DOHH2 (cell line): Measurements from ENCODE around the gene ZNF81.
"Not testable (repeated sequence)": the region's sequence is repeated elsewhere in the genome, so short reads cannot be mapped to it uniquely, and the experiment has no call there.

Source experiments
- H3F3A ChIP-seq: fragments of 200-600 bp; sonication (generic), shearing (Covaris generic); 2 replicates; pipeline ENCODE4 v1.6.0; 2016; ENCODE audit warnings: antibody characterized with exemption, mild to moderate bottlenecking; ENCODE audit not compliant: control insufficient read depth, insufficient read depth
- H3K27ac ChIP-seq: fragments of 200-600 bp; sonication (generic); 2 replicates; pipeline ENCODE4 v1.5.1; 2014; ENCODE audit warnings: low read depth, mild to moderate bottlenecking, low read length, moderate library complexity
- H3K27me3 ChIP-seq: fragments of 200-600 bp; sonication (generic); 2 replicates; pipeline ENCODE4 v1.6.1; 2014; ENCODE audit warnings: mild to moderate bottlenecking, low read length, mixed read lengths; ENCODE audit not compliant: control insufficient read depth
- H3K36me3 ChIP-seq: fragments of 200-600 bp; sonication (generic); 2 replicates; pipeline ENCODE4 v1.6.1; 2014; ENCODE audit warnings: mild to moderate bottlenecking, low read length, moderate library complexity, mixed read lengths; ENCODE audit not compliant: control insufficient read depth
- H3K4me1 ChIP-seq: fragments of 200-600 bp; sonication (generic); 2 replicates; pipeline ENCODE4 v1.6.1; 2014; ENCODE audit warnings: mild to moderate bottlenecking, low read length, mixed read lengths; ENCODE audit not compliant: control insufficient read depth
- H3K4me2 ChIP-seq: fragments of 200-600 bp; sonication (generic); 2 replicates; pipeline ENCODE4 v1.6.0; 2014; ENCODE audit warnings: mild to moderate bottlenecking, low read length, moderate library complexity
- H3K4me3 ChIP-seq: fragments of 200-600 bp; sonication (generic); 2 replicates; pipeline ENCODE4 v1.5.1; 2014; ENCODE audit warnings: mild to moderate bottlenecking, low read length, mixed read lengths
- H3K79me2 ChIP-seq: fragments of 200-600 bp; sonication (generic); 2 replicates; pipeline ENCODE4 v1.6.1; 2014; ENCODE audit warnings: mild to moderate bottlenecking, low read length, mixed read lengths; ENCODE audit not compliant: control insufficient read depth
- H3K9me2 ChIP-seq: fragments of 200-600 bp; sonication (generic); replicated peaks from 2 replicates; pipeline ENCODE4 v1.6.1; 2014; ENCODE audit warnings: mild to moderate bottlenecking, low read length, mixed read lengths; ENCODE audit not compliant: control insufficient read depth
- H3K9me3 ChIP-seq: fragments of 200-600 bp; sonication (generic); 2 replicates; pipeline ENCODE4 v1.6.1; 2014; ENCODE audit warnings: antibody characterized with exemption, low read length, mixed read lengths; ENCODE audit not compliant: control insufficient read depth, insufficient read depth
- H4K20me1 ChIP-seq: fragments of 200-600 bp; sonication (generic); 2 replicates; pipeline ENCODE4 v1.6.0; 2014; ENCODE audit warnings: low read depth, mild to moderate bottlenecking, antibody characterized with exemption, low read length, moderate library complexity; ENCODE audit not compliant: control insufficient read depth, insufficient read depth
- CTCF ChIP-seq: fragments of 200-600 bp; sonication (generic); IDR thresholded peaks from one replicate; pipeline ENCODE4 v1.5.1; 2014; ENCODE audit warnings: antibody characterized with exemption, mild to moderate bottlenecking, low read depth, low read length; ENCODE audit not compliant: poor library complexity, severe bottlenecking
- EZH2phosphoT487 ChIP-seq: fragments of 200-600 bp; sonication (generic); IDR thresholded peaks from 2 replicates; pipeline ENCODE4 v1.6.1; 2017; ENCODE audit warnings: borderline replicate concordance, mild to moderate bottlenecking, antibody characterized with exemption, low read length, moderate library complexity, mixed read lengths

Gene ZNF81

GRCh38 chrX:47798861-47799260 is 37.8 kb upstream of the ZNF81 start:
- Histone ChIP-seq H3K9me2 (no peaks in the 10 kb centered on the region), H3K4me3 (no peak overlapping the region), H3K4me1 (no peaks in the 10 kb centered on the region), H3K36me3 (no peaks in the 10 kb centered on the region), H3F3A (no peaks in the 10 kb centered on the region), H3K27ac (no peak overlapping the region), H3K79me2 (no peaks in the 10 kb centered on the region), H4K20me1 (no peaks in the 10 kb centered on the region), H3K27me3 (no peaks in the 10 kb centered on the region), H3K9me3 (no peaks in the 10 kb centered on the region), H3K4me2 (no peak overlapping the region)
- TF ChIP-seq CTCF (no peak), EZH2phosphoT487 (no peak)

GRCh38 chrX:47802589-47802988 is 34.1 kb upstream of the ZNF81 start:
- Histone ChIP-seq H3K4me3 (no peak overlapping the region), H3K9me3 (no peaks in the 10 kb centered on the region), H4K20me1 (no peaks in the 10 kb centered on the region), H3K79me2 (no peaks in the 10 kb centered on the region), H3K4me1 (no peaks in the 10 kb centered on the region), H3F3A (no peaks in the 10 kb centered on the region), H3K4me2 (no peak overlapping the region), H3K27ac (no peak overlapping the region), H3K9me2 (no peaks in the 10 kb centered on the region), H3K36me3 (no peaks in the 10 kb centered on the region), H3K27me3 (no peaks in the 10 kb centered on the region)
- TF ChIP-seq EZH2phosphoT487 (no peak), CTCF (no peak)

- H3K27ac ChIP-seq, H3F3A ChIP-seq, H3K36me3 ChIP-seq, H3K9me3 ChIP-seq, H3K27me3 ChIP-seq, H3K9me2 ChIP-seq, H4K20me1 ChIP-seq, H3K4me2 ChIP-seq, H3K79me2 ChIP-seq, H3K4me1 ChIP-seq, H3K4me3 ChIP-seq: not testable (repeated sequence)
Observed at GRCh38 chrX:47803103-47803502, 33.6 kb upstream of the ZNF81 start.

GRCh38 chrX:47804315-47804714 is 32.4 kb upstream of the ZNF81 start:
- Histone ChIP-seq H3K36me3 (no peaks in the 10 kb centered on the region), H3K27me3 (no peaks in the 10 kb centered on the region), H3K4me2 (no peak overlapping the region), H3K27ac (no peak overlapping the region), H3K79me2 (no peaks in the 10 kb centered on the region), H3K4me1 (no peaks in the 10 kb centered on the region), H3K9me3 (no peaks in the 10 kb centered on the region), H3K4me3 (no peak overlapping the region), H3F3A (no peaks in the 10 kb centered on the region), H4K20me1 (no peaks in the 10 kb centered on the region), H3K9me2 (no peaks in the 10 kb centered on the region)
- TF ChIP-seq CTCF: no peak
- no peak for TF ChIP-seq EZH2phosphoT487

GRCh38 chrX:47805844-47806243 is 30.9 kb upstream of the ZNF81 start:
- H3K4me1 ChIP-seq, H3K27me3 ChIP-seq, H3K79me2 ChIP-seq, H3K4me2 ChIP-seq, H3K36me3 ChIP-seq, H3K27ac ChIP-seq, H3K4me3 ChIP-seq, H4K20me1 ChIP-seq, H3F3A ChIP-seq, H3K9me3 ChIP-seq, H3K9me2 ChIP-seq: not testable (repeated sequence)

GRCh38 chrX:47806415-47807271 is 30.1 kb upstream of the ZNF81 start:
- not testable (repeated sequence) for H3K9me2 ChIP-seq, H3K36me3 ChIP-seq, H3K27me3 ChIP-seq, H3F3A ChIP-seq, H3K27ac ChIP-seq, H3K4me2 ChIP-seq, H3K4me1 ChIP-seq, H3K4me3 ChIP-seq, H4K20me1 ChIP-seq, H3K79me2 ChIP-seq, H3K9me3 ChIP-seq
